ENCODE results near the gene NEUROG1. TPM values are rescaled to one million over a fixed set of nuclear protein-coding genes. Genes with fewer than 3 reads are reported as not detected.

The NEUROG1 gene
- total RNA-seq, 4 donors from 2014 or later = not detected

- no peak for TF ChIP-seq CTCF (IDR thresholded peaks at IDR 0.05; ENCODE audit: low read depth)
These were observed 41.7 kb upstream of the NEUROG1 start for GRCh38 chr5:135577421-135577820.

GRCh38 chr5:135576075-135576599 is 40.4 kb upstream of the NEUROG1 start:
- no peak for TF ChIP-seq CTCF (IDR thresholded peaks at IDR 0.05; ENCODE audit: low read depth)

- TF ChIP-seq CTCF (IDR thresholded peaks at IDR 0.05; ENCODE audit: low read depth) = no peak
These were observed 38.7 kb upstream of the NEUROG1 start for GRCh38 chr5:135574493-135574892.

- no peak for TF ChIP-seq CTCF (IDR thresholded peaks at IDR 0.05; ENCODE audit: low read depth)
These were observed 36.1 kb upstream of the NEUROG1 start for GRCh38 chr5:135571902-135572301.

- no peak for TF ChIP-seq CTCF (IDR thresholded peaks at IDR 0.05; ENCODE audit: low read depth)
These were observed 35.4 kb upstream of the NEUROG1 start for GRCh38 chr5:135571066-135571609.

- no peak for TF ChIP-seq CTCF (IDR thresholded peaks at IDR 0.05; ENCODE audit: low read depth)
These were observed 34.6 kb upstream of the NEUROG1 start for GRCh38 chr5:135570453-135570764.

- TF ChIP-seq CTCF (IDR thresholded peaks at IDR 0.05; ENCODE audit: low read depth) = no peak
These were observed 34.1 kb upstream of the NEUROG1 start for GRCh38 chr5:135569755-135570452.
